ENCODE data around the gene CALHM6. TPM values are rescaled to one million over a fixed set of nuclear protein-coding genes. Genes with fewer than 3 reads are reported as not detected.
A peak's percentile ranks its signal among the peaks of the same experiment; 100 is the strongest.

Gene CALHM6
- polyA plus RNA-seq, 1 experiment = 0.75 TPM

DNA sequence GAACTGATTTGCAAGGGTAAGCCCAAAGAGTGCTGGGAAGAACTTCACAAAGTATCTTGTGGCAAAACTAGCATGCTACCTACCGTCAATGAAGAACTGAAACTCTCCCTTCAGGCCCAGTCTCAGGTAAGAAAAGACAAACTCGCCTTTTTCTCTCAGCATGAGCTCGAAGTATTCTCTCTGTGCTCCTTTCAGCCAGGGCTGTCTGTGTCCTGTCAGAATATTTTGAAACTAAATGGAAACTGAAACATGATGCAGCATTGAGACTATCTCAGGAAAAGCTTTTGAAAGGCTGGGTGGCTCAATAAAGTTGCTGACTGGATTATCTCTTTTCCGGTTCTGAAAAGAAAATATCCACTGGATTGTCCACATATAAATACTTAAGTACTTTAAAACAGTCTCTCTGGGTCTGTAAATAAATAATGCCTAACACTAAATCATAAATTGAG is 51.0 kb downstream of the CALHM6 start:
- ChIA-PET POLR2A (interaction anchor here (0.6 kb wide), 1 partner anchor 140 kb away, joined by 3 read pairs; no protein-coding TSS in a partner anchor), CTCF (interaction anchor here (0.6 to 4.8 kb wide), 15 partner anchors 9 to 244 kb away, joined by 3 to 26 read pairs (median 5); no protein-coding TSS in a partner anchor)
- Histone ChIP-seq H3K27me3 (ENCODE audit: control insufficient read depth, insufficient read depth, low read length) (no peaks in the 10 kb centered on the region), H3K4me3 (ENCODE audit: low read depth, low read length) (peak overlapping the region; percentile 46), H3K36me3 (ENCODE audit: control insufficient read depth, insufficient read depth, low read length) (peaks cover 7% of the 10 kb centered on the region)
- TF ChIP-seq, protein P1, sequence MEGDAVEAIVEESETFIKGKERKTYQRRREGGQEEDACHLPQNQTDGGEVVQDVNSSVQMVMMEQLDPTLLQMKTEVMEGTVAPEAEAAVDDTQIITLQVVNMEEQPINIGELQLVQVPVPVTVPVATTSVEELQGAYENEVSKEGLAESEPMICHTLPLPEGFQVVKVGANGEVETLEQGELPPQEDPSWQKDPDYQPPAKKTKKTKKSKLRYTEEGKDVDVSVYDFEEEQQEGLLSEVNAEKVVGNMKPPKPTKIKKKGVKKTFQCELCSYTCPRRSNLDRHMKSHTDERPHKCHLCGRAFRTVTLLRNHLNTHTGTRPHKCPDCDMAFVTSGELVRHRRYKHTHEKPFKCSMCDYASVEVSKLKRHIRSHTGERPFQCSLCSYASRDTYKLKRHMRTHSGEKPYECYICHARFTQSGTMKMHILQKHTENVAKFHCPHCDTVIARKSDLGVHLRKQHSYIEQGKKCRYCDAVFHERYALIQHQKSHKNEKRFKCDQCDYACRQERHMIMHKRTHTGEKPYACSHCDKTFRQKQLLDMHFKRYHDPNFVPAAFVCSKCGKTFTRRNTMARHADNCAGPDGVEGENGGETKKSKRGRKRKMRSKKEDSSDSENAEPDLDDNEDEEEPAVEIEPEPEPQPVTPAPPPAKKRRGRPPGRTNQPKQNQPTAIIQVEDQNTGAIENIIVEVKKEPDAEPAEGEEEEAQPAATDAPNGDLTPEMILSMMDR (IDR thresholded peaks at IDR 0.05; ENCODE audit: insufficient read depth, low read depth, low read length) = no peak
- DNase-seq (ENCODE audit: low read depth) = no peak

DNA sequence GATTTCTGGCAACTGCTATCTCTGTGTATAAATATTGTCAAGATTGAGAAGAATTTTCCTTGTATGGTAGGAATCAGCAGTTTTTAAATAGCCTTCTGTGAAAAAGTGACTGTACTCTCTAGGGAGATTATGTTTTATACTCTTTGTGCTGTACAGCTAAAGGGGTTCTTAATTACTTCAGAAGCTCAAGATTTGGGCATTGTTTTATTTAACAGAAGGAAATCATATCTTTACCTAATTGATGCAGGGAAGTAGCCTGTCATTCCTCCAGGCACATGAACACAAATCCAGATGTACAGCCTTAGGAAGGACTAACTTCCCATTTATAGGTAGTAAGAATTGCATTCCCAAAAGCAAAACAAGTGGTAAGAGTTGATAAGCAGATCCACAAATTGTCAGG is 51.6 kb downstream of the CALHM6 start:
- Histone ChIP-seq H3K36me3 (ENCODE audit: control insufficient read depth, insufficient read depth, low read length) (peaks cover 7% of the 10 kb centered on the region), H3K27me3 (ENCODE audit: control insufficient read depth, insufficient read depth, low read length) (no peaks in the 10 kb centered on the region), H3K4me3 (ENCODE audit: low read depth, low read length) (peak overlapping the region; percentile 46)
- POLR2A ChIA-PET = no interaction called here
- DNase-seq (ENCODE audit: low read depth) = no peak
- TF ChIP-seq, protein P1 (IDR thresholded peaks at IDR 0.05; ENCODE audit: insufficient read depth, low read depth, low read length) = no peak
- CTCF ChIA-PET = interaction anchor here (1.1 to 4.8 kb wide), 8 partner anchors 8 to 245 kb away, joined by 3 to 26 read pairs (median 15); no protein-coding TSS in a partner anchor

Other genes with a start within 250 kb of the CALHM6 start
- 33.7 and 34.2 TPM in 2 replicates for gene TSPYL4, start 207.3 kb upstream of the CALHM6 start, polyA plus RNA-seq (2011; rRNA removed)
- gene TSPYL1, start 181.4 kb upstream of the CALHM6 start, polyA plus RNA-seq (2011; rRNA removed) = 31.9 and 43.1 TPM in 2 replicates
- gene DSE, start 90.4 kb upstream of the CALHM6 start, polyA plus RNA-seq (2011; rRNA removed) = 82.1 and 109 TPM in 2 replicates
- 4.4 and 6.6 TPM in 2 replicates for gene CALHM5, start 50.3 kb downstream of the CALHM6 start, polyA plus RNA-seq (2011; rRNA removed)
- gene TRAPPC3L, start 84.3 kb downstream of the CALHM6 start, polyA plus RNA-seq (2011; rRNA removed) = 0.04 and 0.17 TPM in 2 replicates
- not detected in 2 replicates for gene CALHM4, start 92.4 kb downstream of the CALHM6 start, polyA plus RNA-seq (2011; rRNA removed)
- 22.5 and 44.3 TPM in 2 replicates for gene RWDD1, start 110.1 kb downstream of the CALHM6 start, polyA plus RNA-seq (2011; rRNA removed)
- gene RSPH4A, start 155.1 kb downstream of the CALHM6 start, polyA plus RNA-seq (2011; rRNA removed) = 0.09 and 0.13 TPM in 2 replicates
- 4.4 and 6.3 TPM in 2 replicates for gene ZUP1, start 207.4 kb downstream of the CALHM6 start, polyA plus RNA-seq (2011; rRNA removed)
- gene KPNA5, start 219.8 kb downstream of the CALHM6 start, polyA plus RNA-seq (2011; rRNA removed) = 1.6 and 4.4 TPM in 2 replicates

Measured in BJ (cell line).